CD8-positive, alpha-beta memory T cell (primary cell): ENCODE measurements around the gene LRRC23. TPM values are rescaled to one million over a fixed set of nuclear protein-coding genes. Genes with fewer than 3 reads are reported as not detected.

Source experiments
- CTCF ChIA-PET: fragments of 350-600 bp; sonication (Branson Sonifier 250); formaldehyde crosslinking; loops from one replicate; lab custom pipeline; 2021; ENCODE audit warnings: antibody characterized with exemption; lab: Charles Lee
- POLR2A ChIA-PET: fragments of 350-600 bp; sonication (Branson Sonifier 250); formaldehyde crosslinking; loops from one replicate; lab custom pipeline; 2021; ENCODE audit warnings: antibody characterized with exemption; lab: Charles Lee
- DNase-seq, 5 donors: peaks; one replicate each; pipeline versions ENCODE4 v3.0.0 to v3.0.0-alpha.2; 2020 to 2022; ENCODE audit warnings: mixed read lengths in 1 of 5
- H3K27ac ChIP-seq: one replicate; pipeline ENCODE4 v1.7.0; 2013; ENCODE audit warnings: low read depth, mild to moderate bottlenecking, low read length, moderate library complexity
- H3K27me3 ChIP-seq: 2 replicates; pipeline ENCODE4 v1.7.0; 2013; ENCODE audit warnings: low read length, mild to moderate bottlenecking; ENCODE audit not compliant: insufficient read depth, poor library complexity, severe bottlenecking
- H3K36me3 ChIP-seq: 2 replicates; pipeline ENCODE4 v1.7.0; 2013; ENCODE audit warnings: mild to moderate bottlenecking, low read length, moderate library complexity; ENCODE audit not compliant: insufficient read depth
- H3K4me1 ChIP-seq: 2 replicates; pipeline ENCODE4 v1.7.0; 2013; ENCODE audit warnings: mild to moderate bottlenecking, low read length, moderate library complexity; ENCODE audit not compliant: insufficient read depth
- H3K4me3 ChIP-seq: 2 replicates; pipeline ENCODE4 v1.7.0; 2013; ENCODE audit warnings: mild to moderate bottlenecking, low read length
- H3K9me3 ChIP-seq: 2 replicates; pipeline ENCODE4 v1.7.0; 2013; ENCODE audit warnings: mild to moderate bottlenecking, low read length
- H3K27ac Mint-ChIP-seq, 8 donors: one replicate each; pipeline ENCODE4 v1.8.0; 2020 to 2021; ENCODE audit warnings: mixed read lengths in 8 of 8, mild to moderate bottlenecking in 6 of 8, inconsistent platforms in 3 of 8, moderate library complexity in 3 of 8
- H3K27me3 Mint-ChIP-seq, 2 donors: one replicate each; pipeline ENCODE4 v1.8.0; 2020 to 2021; ENCODE audit warnings: mixed read lengths in 2 of 2, mild to moderate bottlenecking in 1 of 2, moderate library complexity in 1 of 2
- H3K36me3 Mint-ChIP-seq, 3 donors: one replicate each; pipeline ENCODE4 v1.8.0; 2020 to 2021; ENCODE audit warnings: mixed read lengths in 3 of 3, inconsistent platforms in 1 of 3, mild to moderate bottlenecking in 1 of 3
- H3K4me1 Mint-ChIP-seq, 3 donors: one replicate each; pipeline ENCODE4 v1.8.0; 2020 to 2021; ENCODE audit warnings: mixed read lengths in 3 of 3, inconsistent platforms in 1 of 3, mild to moderate bottlenecking in 1 of 3
- H3K4me3 Mint-ChIP-seq, 7 donors: one replicate each; pipeline ENCODE4 v1.8.0; 2020 to 2021; ENCODE audit warnings: mixed read lengths in 7 of 7, mild to moderate bottlenecking in 6 of 7, moderate library complexity in 4 of 7, inconsistent platforms in 2 of 7
- H3K9me3 Mint-ChIP-seq, 5 donors: one replicate each; pipeline ENCODE4 v1.8.0; 2020 to 2022; ENCODE audit warnings: mixed read lengths in 5 of 5, mild to moderate bottlenecking in 3 of 5, moderate library complexity in 2 of 5, inconsistent platforms in 1 of 5
- polyA plus RNA-seq: library from polyadenylated mRNA; unstranded; fragments of 300-500 nt; fragmentation: Illumina TruSeq; gene quantifications from one replicate; pipeline ENCODE4 v1.2.3, GENCODE V29; 2021
- total RNA-seq, 2 experiments: library from RNA; stranded (reverse); gene quantifications; one replicate each; pipeline ENCODE4 v1.2.3, GENCODE V29; 2021

Gene LRRC23
- total and polyA plus RNA-seq, 3 experiments from 2014 or later, result 4.9 to 5.0 (median 5.0) TPM

GRCh38 chr12:6954316-6955107, 49.9 kb downstream of the LRRC23 start:
- H3K27ac Mint-ChIP-seq, result peak overlapping the region; percentile 94 to 99 (median 97)
- H3K27me3 Mint-ChIP-seq, result no peaks in the 10 kb centered on the region
- ChIA-PET CTCF (interaction anchor here (0.9 to 13.3 kb wide), 3 partner anchors 10 to 14 kb away, joined by 5 to 815 read pairs (median 19); partner anchors contain the start of genes C12orf57, PTPN6 and RNU7-1), POLR2A (interaction anchor here (0.8 to 13.3 kb wide), 2 partner anchors 7 to 10 kb away, joined by 4 to 481 read pairs; partner anchors contain the start of genes C12orf57, PTPN6 and RNU7-1)
- H3K4me3 ChIP-seq, result peak overlapping the region; percentile 88
- peaks cover 80 to 89% (median 81%) of the 10 kb centered on the region in 3 donors for H3K4me1 Mint-ChIP-seq
- H3K36me3 Mint-ChIP-seq, result peaks cover 9 to 76% (median 16%) of the 10 kb centered on the region in 3 donors
- peaks cover 76% of the 10 kb centered on the region for H3K4me1 ChIP-seq
- no peaks in the 10 kb centered on the region for H3K27me3 ChIP-seq
- peaks cover 37% of the 10 kb centered on the region for H3K36me3 ChIP-seq
- peaks cover 0 to 3% (median 0%) of the 10 kb centered on the region in 5 donors for H3K9me3 Mint-ChIP-seq
- H3K9me3 ChIP-seq, result no peaks in the 10 kb centered on the region
- H3K27ac ChIP-seq, result peak overlapping the region; percentile 68
- DNase-seq, result peak in 1 of 5 donors; percentile 57
- peak overlapping the region; percentile 95 to 99 (median 99) for H3K4me3 Mint-ChIP-seq

- Mint-ChIP-seq H3K4me3 (peak overlapping the region; percentile 95 to 99 (median 99)), H3K27ac (peak overlapping the region; percentile 94 to 100 (median 98)), H3K4me1 (peaks cover 77 to 89% (median 77%) of the 10 kb centered on the region in 3 donors), H3K9me3 (peaks cover 0 to 3% (median 0%) of the 10 kb centered on the region in 5 donors), H3K36me3 (peaks cover 9 to 79% (median 16%) of the 10 kb centered on the region in 3 donors), H3K27me3 (no peaks in the 10 kb centered on the region)
- peaks cover 42% of the 10 kb centered on the region for H3K36me3 ChIP-seq
- CTCF ChIA-PET, result interaction anchor here (1.6 to 13.3 kb wide), 4 partner anchors 9 to 32 kb away, joined by 5 to 815 read pairs (median 12); partner anchors contain the start of genes C12orf57, PTPN6 and RNU7-1
- H3K4me1 ChIP-seq, result peaks cover 76% of the 10 kb centered on the region
- DNase-seq, result peak in 1 of 5 donors; percentile 45
- POLR2A ChIA-PET, result interaction anchor here (0.6 to 13.3 kb wide), 4 partner anchors 8 to 75 kb away, joined by 3 to 481 read pairs (median 4); partner anchors contain the start of genes C12orf57, PTPN6 and RNU7-1
- peak overlapping the region; percentile 68 for H3K27ac ChIP-seq
- peak overlapping the region; percentile 88 for H3K4me3 ChIP-seq
- H3K27me3 ChIP-seq, result no peaks in the 10 kb centered on the region
- H3K9me3 ChIP-seq, result no peaks in the 10 kb centered on the region
Observed at GRCh38 chr12:6955108-6956020, 50.7 kb downstream of the LRRC23 start.

DNA sequence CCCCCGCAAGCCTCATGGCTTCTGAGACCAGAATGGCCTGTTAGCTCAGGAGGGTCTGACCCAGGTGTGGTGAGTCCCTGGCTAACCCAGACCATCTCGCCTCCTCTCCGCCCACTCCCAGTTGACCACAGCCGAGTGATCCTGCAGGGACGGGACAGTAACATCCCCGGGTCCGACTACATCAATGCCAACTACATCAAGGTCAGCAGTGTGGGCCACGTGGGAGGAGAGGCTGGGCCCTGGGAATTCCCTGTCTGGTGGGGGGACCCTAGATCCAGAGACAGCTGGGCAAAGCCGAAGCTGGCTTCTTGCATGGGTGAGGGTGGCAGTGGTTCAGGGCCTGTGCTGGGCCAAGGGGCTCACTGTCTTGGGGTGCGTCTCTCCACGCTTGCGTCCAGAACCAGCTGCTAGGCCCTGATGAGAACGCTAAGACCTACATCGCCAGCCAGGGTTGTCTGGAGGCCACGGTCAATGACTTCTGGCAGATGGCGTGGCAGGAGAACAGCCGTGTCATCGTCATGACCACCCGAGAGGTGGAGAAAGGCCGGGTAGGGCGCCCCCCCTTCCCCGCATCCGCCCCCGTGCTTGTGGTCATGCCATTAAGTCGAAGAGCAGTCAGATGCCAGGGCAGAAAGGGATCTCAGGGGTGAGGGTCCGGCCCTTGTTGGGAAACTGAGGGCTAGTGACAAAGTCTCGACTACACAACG, 51.6 kb downstream of the LRRC23 start:
- DNase-seq, result peak in 3 of 5 donors; percentile 37 to 72 (median 47)
- H3K4me1 Mint-ChIP-seq, result peaks cover 78 to 90% (median 78%) of the 10 kb centered on the region in 3 donors
- ChIA-PET POLR2A (interaction anchor here (0.6 to 13.3 kb wide), 4 partner anchors 8 to 76 kb away, joined by 3 to 481 read pairs (median 4); partner anchors contain the start of genes C12orf57, PTPN6 and RNU7-1), CTCF (interaction anchor here (0.9 to 13.3 kb wide), 7 partner anchors 9 to 157 kb away, joined by 3 to 815 read pairs (median 5); partner anchors contain the start of genes C12orf57, PTPN6, RNU7-1 and TPI1)
- H3K27ac Mint-ChIP-seq, result peak overlapping the region; percentile 92 to 100 (median 98)
- H3K36me3 Mint-ChIP-seq, result peaks cover 10 to 83% (median 16%) of the 10 kb centered on the region in 3 donors
- Histone ChIP-seq H3K36me3 (peaks cover 48% of the 10 kb centered on the region), H3K4me3 (peak overlapping the region; percentile 7), H3K27ac (peak overlapping the region; percentile 54), H3K9me3 (no peaks in the 10 kb centered on the region), H3K27me3 (no peaks in the 10 kb centered on the region), H3K4me1 (peaks cover 77% of the 10 kb centered on the region)
- peak overlapping the region; percentile 65 to 99 (median 93) for H3K4me3 Mint-ChIP-seq
- no peaks in the 10 kb centered on the region for H3K27me3 Mint-ChIP-seq
- peaks cover 0 to 3% (median 0%) of the 10 kb centered on the region in 5 donors for H3K9me3 Mint-ChIP-seq

DNA sequence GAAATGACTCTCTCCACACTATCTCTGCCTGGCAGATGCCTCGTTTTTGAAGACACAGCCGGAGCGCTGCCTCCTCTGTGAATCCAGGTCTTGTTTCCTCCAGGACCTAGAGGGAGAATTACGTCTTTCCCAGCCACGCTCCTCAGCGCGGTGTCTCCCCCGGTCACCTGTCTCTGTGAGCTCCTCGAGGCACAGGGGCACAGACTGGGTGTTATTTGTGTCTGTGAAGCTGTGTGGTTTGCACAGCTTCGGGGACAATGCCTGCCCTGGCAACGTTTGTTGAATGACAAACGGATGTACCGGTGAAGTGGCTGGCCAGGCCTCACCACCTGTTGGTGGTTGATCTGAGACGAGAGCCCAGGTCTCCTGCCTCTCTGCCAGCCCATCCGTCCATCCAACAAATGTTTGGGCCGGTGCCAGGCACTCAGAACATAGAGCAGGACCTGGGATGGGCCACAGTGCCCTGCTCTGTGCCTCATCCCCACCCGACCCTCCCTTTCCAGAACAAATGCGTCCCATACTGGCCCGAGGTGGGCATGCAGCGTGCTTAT, 52.6 kb downstream of the LRRC23 start:
- POLR2A ChIA-PET, result interaction anchor here (0.9 to 13.3 kb wide), 3 partner anchors 10 to 84 kb away, joined by 3 to 481 read pairs (median 13); partner anchors contain the start of genes C12orf57, PTPN6, RNU7-1 and SPSB2
- CTCF ChIA-PET, result interaction anchor here (0.9 to 13.3 kb wide), 9 partner anchors 7 to 156 kb away, joined by 3 to 815 read pairs (median 5); partner anchors contain the start of genes C12orf57, C1RL, PTPN6 and RNU7-1
- Mint-ChIP-seq H3K27ac (peak overlapping the region; percentile 94 to 100 (median 98)), H3K36me3 (peaks cover 11 to 81% (median 15%) of the 10 kb centered on the region in 3 donors), H3K27me3 (no peaks in the 10 kb centered on the region), H3K4me1 (peaks cover 88 to 100% (median 88%) of the 10 kb centered on the region in 3 donors), H3K9me3 (peaks cover 0 to 3% (median 0%) of the 10 kb centered on the region in 5 donors), H3K4me3 (peak overlapping the region; percentile 65 to 99 (median 93))
- Histone ChIP-seq H3K27ac (peak overlapping the region; percentile 54), H3K9me3 (no peaks in the 10 kb centered on the region), H3K4me3 (no peak overlapping the region), H3K27me3 (no peaks in the 10 kb centered on the region), H3K36me3 (peaks cover 48% of the 10 kb centered on the region), H3K4me1 (peaks cover 87% of the 10 kb centered on the region)
- peak in 4 of 5 donors; percentile 50 to 68 (median 56) for DNase-seq

DNA sequence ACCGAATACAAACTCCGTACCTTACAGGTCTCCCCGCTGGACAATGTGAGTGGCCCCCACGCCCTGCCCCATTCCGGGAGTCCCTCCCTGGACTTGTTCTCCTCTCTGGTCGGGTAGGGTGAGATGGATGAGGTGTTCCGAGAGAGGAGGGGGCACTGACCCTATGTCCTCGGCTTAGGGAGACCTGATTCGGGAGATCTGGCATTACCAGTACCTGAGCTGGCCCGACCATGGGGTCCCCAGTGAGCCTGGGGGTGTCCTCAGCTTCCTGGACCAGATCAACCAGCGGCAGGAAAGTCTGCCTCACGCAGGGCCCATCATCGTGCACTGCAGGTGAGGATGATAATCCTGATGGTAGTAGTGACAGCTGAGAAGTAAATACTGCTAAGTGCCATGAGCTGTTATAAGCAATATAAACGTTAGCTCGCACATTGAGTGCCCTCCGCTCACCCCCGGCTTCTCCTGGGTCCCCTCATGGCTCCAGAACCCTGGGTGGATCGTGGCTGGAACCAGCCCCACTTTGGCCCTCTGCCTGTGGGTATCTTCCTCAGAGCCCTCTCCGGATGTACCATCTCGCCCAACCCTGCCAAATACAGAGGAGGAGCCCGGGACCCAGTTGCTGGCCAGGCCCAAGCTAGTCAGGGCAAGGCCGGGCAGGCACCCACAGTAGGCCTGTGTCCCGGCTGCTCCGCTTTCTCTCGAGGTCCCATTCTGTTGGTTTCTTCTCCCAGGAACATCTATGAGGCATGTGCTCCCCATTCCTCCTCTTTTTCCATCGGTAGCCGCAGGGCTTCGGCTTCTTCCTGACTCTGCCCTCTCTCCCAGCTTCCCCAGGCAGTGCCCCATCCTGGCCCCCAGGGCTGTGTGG, 53.4 kb downstream of the LRRC23 start:
- POLR2A ChIA-PET, result interaction anchor here (0.9 to 13.3 kb wide), 7 partner anchors 10 to 144 kb away, joined by 3 to 481 read pairs (median 4); partner anchors contain the start of genes ATN1, C12orf57, ENO2 and PTPN6
- DNase-seq, result peak in 1 of 5 donors; percentile 50

More for the DNA sequence above, 53.4 kb downstream of the LRRC23 start:
- Histone ChIP-seq H3K27ac (peak overlapping the region; percentile 65), H3K4me3 (peak overlapping the region; percentile 54), H3K36me3 (peaks cover 48% of the 10 kb centered on the region), H3K27me3 (no peaks in the 10 kb centered on the region), H3K9me3 (no peaks in the 10 kb centered on the region), H3K4me1 (peaks cover 94% of the 10 kb centered on the region)
- H3K4me3 Mint-ChIP-seq, result peak overlapping the region; percentile 76 to 94 (median 91)
- H3K36me3 Mint-ChIP-seq, result peaks cover 11 to 73% (median 11%) of the 10 kb centered on the region in 3 donors
- peaks cover 85 to 95% (median 89%) of the 10 kb centered on the region in 3 donors for H3K4me1 Mint-ChIP-seq
- CTCF ChIA-PET, result interaction anchor here (1.2 to 13.3 kb wide), 9 partner anchors 8 to 155 kb away, joined by 3 to 815 read pairs (median 6); partner anchors contain the start of genes C12orf57, C1RL, PTPN6 and RNU7-1
- no peaks in the 10 kb centered on the region for H3K27me3 Mint-ChIP-seq
- peaks cover 0 to 3% (median 0%) of the 10 kb centered on the region in 5 donors for H3K9me3 Mint-ChIP-seq
- H3K27ac Mint-ChIP-seq, result peak overlapping the region; percentile 94 to 100 (median 98)
